DND-41 (cell line): Measurements from ENCODE around the gene TESMIN.

Experiments
- ATAC-seq: fragments of 200-7000 bp; cut with Tn5 transposase; 3 replicates; pipeline ENCODE4 v1.9.1; 2021; ENCODE audit warnings: low read depth; ENCODE audit not compliant: insufficient read depth
- DNase-seq: peaks from one replicate; pipeline ENCODE4 v3.0.0-alpha.2; 2020
- H2AFZ ChIP-seq: 2 replicates; pipeline ENCODE4 v1.6.0; 2012; ENCODE audit warnings: low read depth, low read length
- H3K27ac ChIP-seq: 2 replicates; pipeline ENCODE4 v1.5.1; 2012; ENCODE audit warnings: low read length, inconsistent platforms
- H3K27me3 ChIP-seq: fragments of 200-600 bp; sonication (generic); 2 replicates; pipeline ENCODE4 v1.6.0; 2012; ENCODE audit warnings: low read length, mild to moderate bottlenecking, inconsistent platforms; ENCODE audit not compliant: insufficient read depth, poor library complexity
- H3K36me3 ChIP-seq: 2 replicates; pipeline ENCODE4 v1.5.1; 2012; ENCODE audit warnings: low read length, inconsistent platforms; ENCODE audit not compliant: insufficient read depth
- H3K4me1 ChIP-seq: 2 replicates; pipeline ENCODE4 v1.5.1; 2012; ENCODE audit warnings: mild to moderate bottlenecking, low read length; ENCODE audit not compliant: insufficient read depth
- H3K4me2 ChIP-seq: 2 replicates; pipeline ENCODE4 v1.6.0; 2012; ENCODE audit warnings: mild to moderate bottlenecking, moderate library complexity, low read length, inconsistent platforms; ENCODE audit not compliant: insufficient read depth
- H3K4me3 ChIP-seq, 2 experiments: fragments of 200-600 bp in 1 of 2; shearing (Covaris generic) in 1 of 2; 2 replicates each; pipeline ENCODE4 v1.5.1; 2012 to 2016; ENCODE audit warnings: inconsistent platforms in 2 of 2, low read length in 2 of 2, mild to moderate bottlenecking in 2 of 2, low read depth in 1 of 2, moderate library complexity in 1 of 2
- H3K79me2 ChIP-seq: 2 replicates; pipeline ENCODE4 v1.6.0; 2012; ENCODE audit warnings: low read length, inconsistent platforms; ENCODE audit not compliant: insufficient read depth
- H3K9ac ChIP-seq: 2 replicates; pipeline ENCODE4 v1.6.0; 2012; ENCODE audit warnings: low read depth, mild to moderate bottlenecking, inconsistent platforms, low read length, moderate library complexity
- H3K9me3 ChIP-seq: 2 replicates; pipeline ENCODE4 v1.5.1; 2012; ENCODE audit warnings: low read length, moderate library complexity, mild to moderate bottlenecking, inconsistent platforms; ENCODE audit not compliant: insufficient read depth, severe bottlenecking
- H4K20me1 ChIP-seq: 2 replicates; pipeline ENCODE4 v1.6.0; 2012; ENCODE audit warnings: low read length; ENCODE audit not compliant: insufficient read depth
- EZH2 ChIP-seq: IDR thresholded peaks from 3 replicates; pipeline ENCODE4 v1.6.1; 2012; ENCODE audit warnings: borderline replicate concordance, low read depth, mild to moderate bottlenecking, moderate library complexity, low read length, inconsistent platforms; ENCODE audit not compliant: severe bottlenecking
- TF ChIP-seq, protein P1 (sequence below): IDR thresholded peaks from 2 replicates; pipeline ENCODE4 v1.5.1; 2012; ENCODE audit warnings: borderline replicate concordance, low read length, moderate library complexity, mild to moderate bottlenecking; ENCODE audit not compliant: poor library complexity, severe bottlenecking; ENCODE audit errors: extremely low read depth

Gene TESMIN

DNA sequence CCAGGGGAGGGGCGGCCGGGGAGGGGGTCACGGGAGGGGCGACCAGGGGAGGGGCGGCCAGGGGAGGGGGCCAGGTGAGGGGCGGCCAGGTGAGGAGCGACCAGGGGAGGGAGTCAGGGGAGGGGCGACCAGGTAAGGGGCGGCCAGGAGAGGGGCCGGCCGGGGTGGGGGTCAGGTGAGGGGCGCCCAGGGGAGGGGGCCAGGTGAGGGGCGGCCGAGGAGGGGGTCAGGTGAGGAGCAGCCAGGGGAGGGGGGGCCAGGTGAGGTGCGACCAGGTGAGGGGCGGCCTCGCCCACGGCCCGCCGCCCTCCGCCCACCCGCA, 355 bp downstream of the TESMIN start:
- Histone ChIP-seq H4K20me1 (no peaks in the 10 kb centered on the region), H3K27me3 (no peaks in the 10 kb centered on the region), H3K4me3 (peak overlapping the region in 1 of 2 experiments; percentile 36; a peak in 1 of 4 replicates), H3K4me1 (peaks cover 6% of the 10 kb centered on the region), H3K27ac (no peak overlapping the region), H3K9ac (no peak overlapping the region; the same call in 1 of the 2 replicates), H2AFZ (no peak overlapping the region), H3K9me3 (no peaks in the 10 kb centered on the region), H3K4me2 (peak overlapping the region; percentile 52), H3K79me2 (no peaks in the 10 kb centered on the region), H3K36me3 (peaks cover under 1% of the 10 kb centered on the region; the same call in 1 of the 2 replicates)
- ATAC-seq (no peak), DNase-seq (no peak)
- TF ChIP-seq, protein P1, sequence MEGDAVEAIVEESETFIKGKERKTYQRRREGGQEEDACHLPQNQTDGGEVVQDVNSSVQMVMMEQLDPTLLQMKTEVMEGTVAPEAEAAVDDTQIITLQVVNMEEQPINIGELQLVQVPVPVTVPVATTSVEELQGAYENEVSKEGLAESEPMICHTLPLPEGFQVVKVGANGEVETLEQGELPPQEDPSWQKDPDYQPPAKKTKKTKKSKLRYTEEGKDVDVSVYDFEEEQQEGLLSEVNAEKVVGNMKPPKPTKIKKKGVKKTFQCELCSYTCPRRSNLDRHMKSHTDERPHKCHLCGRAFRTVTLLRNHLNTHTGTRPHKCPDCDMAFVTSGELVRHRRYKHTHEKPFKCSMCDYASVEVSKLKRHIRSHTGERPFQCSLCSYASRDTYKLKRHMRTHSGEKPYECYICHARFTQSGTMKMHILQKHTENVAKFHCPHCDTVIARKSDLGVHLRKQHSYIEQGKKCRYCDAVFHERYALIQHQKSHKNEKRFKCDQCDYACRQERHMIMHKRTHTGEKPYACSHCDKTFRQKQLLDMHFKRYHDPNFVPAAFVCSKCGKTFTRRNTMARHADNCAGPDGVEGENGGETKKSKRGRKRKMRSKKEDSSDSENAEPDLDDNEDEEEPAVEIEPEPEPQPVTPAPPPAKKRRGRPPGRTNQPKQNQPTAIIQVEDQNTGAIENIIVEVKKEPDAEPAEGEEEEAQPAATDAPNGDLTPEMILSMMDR, result no peak
- TF ChIP-seq EZH2, result no peak

DNA sequence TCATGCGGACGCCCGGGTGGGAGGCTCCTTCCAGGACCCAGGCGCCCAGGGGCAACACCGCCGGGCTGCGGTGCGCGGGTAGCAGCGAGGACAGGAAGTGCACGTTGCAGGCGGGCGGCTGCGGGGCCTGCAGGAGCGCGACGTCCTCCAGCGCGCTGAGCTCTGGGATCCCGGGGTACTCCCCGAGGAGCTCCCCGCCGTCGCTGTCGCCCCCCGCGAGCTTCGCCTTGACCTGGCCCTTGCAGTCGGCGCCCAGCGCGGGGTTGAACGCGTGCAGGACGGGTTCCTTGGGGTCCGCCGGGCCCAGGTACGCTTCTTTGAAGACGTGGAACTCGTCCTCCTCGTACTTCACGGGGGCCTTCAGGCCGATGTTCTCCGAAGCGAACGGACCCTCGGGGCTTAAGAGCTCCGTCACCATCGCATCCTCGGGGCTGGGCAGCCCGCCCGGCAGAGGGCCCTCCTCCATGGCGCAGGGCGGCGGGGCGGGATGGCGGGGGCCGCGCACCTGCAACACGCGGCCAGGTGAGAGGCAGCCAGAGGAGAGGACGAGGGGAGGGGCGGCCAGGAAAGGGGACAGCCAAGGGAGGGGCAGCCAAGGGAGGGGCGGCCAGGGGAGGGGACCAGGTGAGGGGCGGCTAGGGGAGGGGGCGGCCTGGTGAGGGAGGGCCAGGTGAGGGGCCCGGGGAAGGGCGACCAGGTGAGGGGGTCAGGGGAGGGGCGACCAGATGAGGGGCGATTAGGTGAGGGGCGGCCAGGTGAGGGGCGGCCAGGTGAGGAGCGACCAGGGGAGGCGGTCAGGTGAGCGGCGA, 921 bp downstream of the TESMIN start:
- Histone ChIP-seq H3K9me3 (no peaks in the 10 kb centered on the region), H3K9ac (no peak overlapping the region), H3K4me1 (peaks cover 6% of the 10 kb centered on the region), H3K79me2 (no peaks in the 10 kb centered on the region), H3K4me2 (no peak overlapping the region), H3K36me3 (no peaks in the 10 kb centered on the region), H2AFZ (no peak overlapping the region), H3K4me3 (no peak overlapping the region), H4K20me1 (no peaks in the 10 kb centered on the region), H3K27me3 (no peaks in the 10 kb centered on the region), H3K27ac (no peak overlapping the region)
- DNase-seq (no peak), ATAC-seq (no peak)
- no peak for TF ChIP-seq EZH2
- TF ChIP-seq, protein P1, result no peak

DNA sequence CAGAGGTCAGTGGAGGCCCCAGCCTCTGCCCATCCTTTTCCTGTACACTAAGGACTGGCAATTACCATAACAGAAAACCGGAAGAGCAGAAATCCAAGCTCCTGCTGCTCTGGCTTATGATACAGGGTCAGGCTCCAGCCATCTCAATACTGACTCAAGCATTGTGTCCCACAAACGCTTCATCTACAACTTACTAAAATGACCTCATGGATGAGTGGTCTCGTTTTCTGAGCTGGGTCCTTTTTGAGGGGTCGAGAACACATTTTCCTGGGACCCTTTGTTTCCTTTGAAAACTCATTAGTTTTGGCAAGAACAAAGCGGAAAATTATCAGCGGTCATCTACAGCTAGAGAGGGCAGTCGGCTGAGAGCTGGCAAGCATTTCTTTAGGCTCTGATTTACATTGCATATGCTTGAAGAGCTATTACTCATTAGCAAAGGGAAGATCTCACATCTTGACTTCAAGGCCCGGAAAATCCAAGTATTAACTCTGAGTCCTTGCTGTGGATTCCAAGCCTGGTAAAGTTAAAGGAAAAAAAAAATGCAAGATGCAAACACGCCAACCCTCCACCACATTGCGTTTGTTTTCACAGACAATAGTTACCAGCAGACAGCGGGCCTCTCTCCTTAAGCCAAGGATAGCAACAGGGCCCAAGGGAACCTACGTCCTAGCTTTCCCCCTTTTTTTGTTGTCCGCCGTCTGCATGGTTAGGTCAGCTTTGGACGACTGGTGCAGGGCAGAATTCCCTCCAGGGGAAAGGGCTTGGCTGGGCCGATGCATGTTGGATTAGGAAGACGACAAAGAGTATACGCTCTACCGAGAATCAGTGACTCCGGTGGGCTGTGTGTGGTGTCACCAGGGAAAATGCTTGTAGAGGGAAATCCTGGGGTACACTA, 1.8 kb downstream of the TESMIN start:
- Histone ChIP-seq H3K9me3 (no peaks in the 10 kb centered on the region), H3K9ac (no peak overlapping the region), H3K4me3 (no peak overlapping the region), H4K20me1 (no peaks in the 10 kb centered on the region), H2AFZ (no peak overlapping the region), H3K27ac (no peak overlapping the region), H3K79me2 (no peaks in the 10 kb centered on the region), H3K4me1 (peaks cover 6% of the 10 kb centered on the region), H3K36me3 (no peaks in the 10 kb centered on the region), H3K4me2 (no peak overlapping the region), H3K27me3 (no peaks in the 10 kb centered on the region)
- no peak for TF ChIP-seq EZH2
- TF ChIP-seq, protein P1, result no peak
- no peak for ATAC-seq
- no peak for DNase-seq
